HepG2 (cell line): ENCODE data around the gene ZNF484. TPM values are rescaled to one million over a fixed set of nuclear protein-coding genes. Genes with fewer than 3 reads are reported as not detected.

Source experiments
- EED ChIP-seq: sonication (generic); formaldehyde crosslinking; IDR thresholded peaks from 2 replicates; pipeline ENCODE4 v1.5.0; 2020; ENCODE audit warnings: mild to moderate bottlenecking, missing genetic modification reagents
- HOXD1 ChIP-seq: sonication (generic); formaldehyde crosslinking; IDR thresholded peaks from 2 replicates; pipeline ENCODE4 v1.5.0; 2020; ENCODE audit warnings: missing genetic modification reagents
- PCBP2 ChIP-seq: fragments of 200-400 bp; formaldehyde crosslinking; optimal IDR thresholded peaks from 2 replicates; pipeline ENCODE3; 2018; ENCODE audit warnings: low read length, low read depth; ENCODE audit not compliant: poor library complexity, severe bottlenecking
- ZFP36L2 ChIP-seq: sonication (generic); formaldehyde crosslinking; IDR thresholded peaks from 2 replicates; pipeline ENCODE4 v1.4.0; 2020; ENCODE audit warnings: missing genetic modification reagents
- ZKSCAN5 ChIP-seq: sonication (generic); formaldehyde crosslinking; IDR thresholded peaks from 2 replicates; pipeline ENCODE4 v1.5.1; 2020; ENCODE audit warnings: mild to moderate bottlenecking, missing genetic modification reagents
- ZNF382 ChIP-seq: sonication (generic); formaldehyde crosslinking; IDR thresholded peaks from 2 replicates; pipeline ENCODE4 v1.5.0; 2020; ENCODE audit warnings: missing genetic modification reagents, mild to moderate bottlenecking, borderline replicate concordance
- ZNF510 ChIP-seq: sonication (generic); formaldehyde crosslinking; IDR thresholded peaks from 2 replicates; pipeline ENCODE4 v1.4.0; 2020; ENCODE audit warnings: low read depth, mild to moderate bottlenecking, missing genetic modification reagents
- ZNF550 ChIP-seq: sonication (generic); formaldehyde crosslinking; IDR thresholded peaks from 2 replicates; pipeline ENCODE4 v1.4.0; 2020; ENCODE audit warnings: mild to moderate bottlenecking, missing genetic modification reagents, borderline replicate concordance
- polyA plus RNA-seq, 8 experiments: library from polyadenylated mRNA; depleted of rRNA in 3 of 8; stranded (reverse) in 7 of 8; unstranded in 1 of 8; fragments of >200 nt; fragmentation: Illumina TruSeq in 4 of 8; extraction: Trizol in 4 of 8; gene quantifications; 2 replicates each; pipeline versions ENCODE4 v1.2.1 to v1.2.3, GENCODE V29; 2011 to 2016; ENCODE audit warnings: low read depth in 4 of 8, missing spikeins in 1 of 8, mixed read lengths in 1 of 8; ENCODE audit not compliant: insufficient read depth in 1 of 8
- total RNA-seq, 5 experiments: library from RNA; depleted of rRNA; stranded (reverse); fragments of >200 nt; fragmentation: Illumina TruSeq; extraction: Trizol; gene quantifications; 2 replicates each; pipeline ENCODE4 v1.2.3, GENCODE V29; 2016; ENCODE audit warnings: low read depth in 1 of 5
- TF ChIP-seq, protein P1 (sequence below): sonication (generic); formaldehyde crosslinking; IDR thresholded peaks from 2 replicates; pipeline ENCODE4 v1.8.1; 2023; ENCODE audit warnings: mild to moderate bottlenecking, inconsistent platforms, moderate library complexity, missing genetic modification reagents, borderline replicate concordance
- TF ChIP-seq, protein P2 (sequence below): sonication (generic); formaldehyde crosslinking; IDR thresholded peaks from 2 replicates; pipeline ENCODE4 v1.5.0; 2020; ENCODE audit warnings: mild to moderate bottlenecking, missing genetic modification reagents, moderate library complexity
- TF ChIP-seq, protein P3 (sequence below): IDR thresholded peaks from 2 replicates; pipeline ENCODE4 v1.6.1; 2016; ENCODE audit warnings: mild to moderate bottlenecking, missing biosample characterization, missing genetic modification reagents
- TF ChIP-seq, protein P4 (sequence below): sonication (generic); formaldehyde crosslinking; IDR thresholded peaks from 2 replicates; pipeline ENCODE4 v1.5.1; 2020; ENCODE audit warnings: missing genetic modification reagents, mild to moderate bottlenecking, borderline replicate concordance
- TF ChIP-seq, protein P5 (sequence below), 2 experiments: sonication (generic) in 1 of 2; formaldehyde crosslinking in 1 of 2; IDR thresholded peaks; 2 replicates each; pipeline versions ENCODE4 v1.6.1 to v1.9.0; 2014 to 2022; ENCODE audit warnings: antibody characterized with exemption in 1 of 2, borderline replicate concordance in 1 of 2, inconsistent platforms in 1 of 2, low read depth in 1 of 2, missing genetic modification reagents in 1 of 2
- TF ChIP-seq, protein P6 (sequence below): sonication (generic); formaldehyde crosslinking; conservative IDR thresholded peaks from 2 replicates; pipeline ENCODE4 v1.8.0; 2022; ENCODE audit warnings: low read depth, missing genetic modification reagents

Gene ZNF484
- total and polyA plus RNA-seq, 2 of the 13 experiments (the other 11 are each of a cell fraction or from before 2014, with no cell fraction given) = 0.96 to 7.2 TPM

DNA sequence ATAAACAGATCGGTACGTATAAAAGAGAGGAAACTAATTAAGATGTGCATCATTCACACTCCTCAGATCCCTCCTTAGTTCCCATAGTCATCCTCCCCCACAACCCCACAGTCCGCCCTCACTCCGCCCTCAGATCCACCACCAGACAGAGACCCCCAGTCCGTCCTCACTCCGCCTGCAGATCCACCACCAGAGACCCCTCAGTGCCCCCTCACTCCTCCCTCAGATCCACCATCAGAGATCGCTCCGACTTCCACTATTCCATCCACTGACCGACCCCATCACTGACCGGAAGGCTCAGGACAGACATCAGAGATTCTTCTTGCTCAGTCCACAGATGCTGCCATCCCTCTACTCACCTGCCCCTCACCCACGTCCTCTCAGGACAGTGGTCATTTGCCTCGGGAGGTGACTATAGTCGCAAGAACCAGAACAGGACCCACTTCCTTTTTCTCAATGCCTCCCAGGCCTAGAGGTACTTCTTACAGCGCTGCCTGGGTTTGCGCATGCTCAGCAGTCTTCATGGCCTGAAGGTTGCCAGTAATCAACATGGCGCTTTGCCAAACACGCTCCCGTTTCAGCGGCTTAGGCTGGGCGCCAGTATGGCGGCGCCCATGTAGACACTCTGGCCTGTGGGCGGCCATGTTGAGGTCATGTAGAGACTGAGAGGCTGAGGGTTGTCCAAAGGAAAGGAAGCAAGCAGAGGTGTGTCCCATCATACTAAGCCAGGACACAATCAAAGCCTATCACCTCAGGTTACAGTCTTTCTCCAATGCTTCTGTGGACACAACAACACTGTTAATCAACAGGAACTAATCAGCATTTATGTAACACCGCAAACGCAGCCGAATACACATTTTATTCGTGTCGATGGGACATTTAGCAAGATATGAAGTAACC is at the start of gene ZNF484 (continued):
- TF ChIP-seq, protein P1, sequence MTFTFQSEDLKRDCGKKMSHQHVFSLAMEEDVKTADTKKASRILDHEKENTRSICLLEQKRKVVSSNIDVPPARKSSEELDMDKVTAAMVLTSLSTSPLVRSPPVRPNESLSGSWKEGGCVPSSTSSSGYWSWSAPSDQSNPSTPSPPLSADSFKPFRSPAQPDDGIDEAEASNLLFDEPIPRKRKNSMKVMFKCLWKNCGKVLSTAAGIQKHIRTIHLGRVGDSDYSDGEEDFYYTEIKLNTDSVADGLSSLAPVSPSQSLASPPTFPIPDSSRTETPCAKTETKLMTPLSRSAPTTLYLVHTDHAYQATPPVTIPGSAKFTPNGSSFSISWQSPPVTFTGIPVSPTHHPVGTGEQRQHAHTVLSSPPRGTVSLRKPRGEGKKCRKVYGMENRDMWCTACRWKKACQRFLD (CRISPR knock-in tag) = 0 out of 2 replicates have a peak, but pooled peaks have one; percentile 49
- TF ChIP-seq, protein P2, sequence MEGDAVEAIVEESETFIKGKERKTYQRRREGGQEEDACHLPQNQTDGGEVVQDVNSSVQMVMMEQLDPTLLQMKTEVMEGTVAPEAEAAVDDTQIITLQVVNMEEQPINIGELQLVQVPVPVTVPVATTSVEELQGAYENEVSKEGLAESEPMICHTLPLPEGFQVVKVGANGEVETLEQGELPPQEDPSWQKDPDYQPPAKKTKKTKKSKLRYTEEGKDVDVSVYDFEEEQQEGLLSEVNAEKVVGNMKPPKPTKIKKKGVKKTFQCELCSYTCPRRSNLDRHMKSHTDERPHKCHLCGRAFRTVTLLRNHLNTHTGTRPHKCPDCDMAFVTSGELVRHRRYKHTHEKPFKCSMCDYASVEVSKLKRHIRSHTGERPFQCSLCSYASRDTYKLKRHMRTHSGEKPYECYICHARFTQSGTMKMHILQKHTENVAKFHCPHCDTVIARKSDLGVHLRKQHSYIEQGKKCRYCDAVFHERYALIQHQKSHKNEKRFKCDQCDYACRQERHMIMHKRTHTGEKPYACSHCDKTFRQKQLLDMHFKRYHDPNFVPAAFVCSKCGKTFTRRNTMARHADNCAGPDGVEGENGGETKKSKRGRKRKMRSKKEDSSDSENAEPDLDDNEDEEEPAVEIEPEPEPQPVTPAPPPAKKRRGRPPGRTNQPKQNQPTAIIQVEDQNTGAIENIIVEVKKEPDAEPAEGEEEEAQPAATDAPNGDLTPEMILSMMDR (CRISPR knock-in tag) = no peak
- TF ChIP-seq, protein P3, sequence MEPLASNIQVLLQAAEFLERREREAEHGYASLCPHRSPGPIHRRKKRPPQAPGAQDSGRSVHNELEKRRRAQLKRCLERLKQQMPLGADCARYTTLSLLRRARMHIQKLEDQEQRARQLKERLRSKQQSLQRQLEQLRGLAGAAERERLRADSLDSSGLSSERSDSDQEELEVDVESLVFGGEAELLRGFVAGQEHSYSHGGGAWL = 0 out of 2 replicates have a peak, but pooled peaks have one; percentile 30
- TF ChIP-seq ZKSCAN5 (CRISPR knock-in tag) = no peak
- TF ChIP-seq, protein P4, sequence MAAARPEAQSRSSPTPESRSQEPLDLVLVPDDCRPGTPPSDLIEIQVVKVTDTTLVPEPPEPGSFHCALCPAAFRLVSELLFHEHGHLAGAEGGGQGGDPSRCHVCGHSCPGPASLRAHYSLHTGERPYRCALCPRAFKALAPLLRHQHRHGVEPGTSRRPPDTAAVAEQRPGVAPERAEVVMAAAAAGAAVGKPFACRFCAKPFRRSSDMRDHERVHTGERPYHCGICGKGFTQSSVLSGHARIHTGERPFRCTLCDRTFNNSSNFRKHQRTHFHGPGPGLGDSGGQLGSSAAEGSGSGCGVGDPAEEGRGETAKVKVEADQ (CRISPR knock-in tag) = no peak
- TF ChIP-seq PCBP2 = no peak
- no peak for TF ChIP-seq ZFP36L2 (CRISPR knock-in tag)
- TF ChIP-seq, protein P5, sequence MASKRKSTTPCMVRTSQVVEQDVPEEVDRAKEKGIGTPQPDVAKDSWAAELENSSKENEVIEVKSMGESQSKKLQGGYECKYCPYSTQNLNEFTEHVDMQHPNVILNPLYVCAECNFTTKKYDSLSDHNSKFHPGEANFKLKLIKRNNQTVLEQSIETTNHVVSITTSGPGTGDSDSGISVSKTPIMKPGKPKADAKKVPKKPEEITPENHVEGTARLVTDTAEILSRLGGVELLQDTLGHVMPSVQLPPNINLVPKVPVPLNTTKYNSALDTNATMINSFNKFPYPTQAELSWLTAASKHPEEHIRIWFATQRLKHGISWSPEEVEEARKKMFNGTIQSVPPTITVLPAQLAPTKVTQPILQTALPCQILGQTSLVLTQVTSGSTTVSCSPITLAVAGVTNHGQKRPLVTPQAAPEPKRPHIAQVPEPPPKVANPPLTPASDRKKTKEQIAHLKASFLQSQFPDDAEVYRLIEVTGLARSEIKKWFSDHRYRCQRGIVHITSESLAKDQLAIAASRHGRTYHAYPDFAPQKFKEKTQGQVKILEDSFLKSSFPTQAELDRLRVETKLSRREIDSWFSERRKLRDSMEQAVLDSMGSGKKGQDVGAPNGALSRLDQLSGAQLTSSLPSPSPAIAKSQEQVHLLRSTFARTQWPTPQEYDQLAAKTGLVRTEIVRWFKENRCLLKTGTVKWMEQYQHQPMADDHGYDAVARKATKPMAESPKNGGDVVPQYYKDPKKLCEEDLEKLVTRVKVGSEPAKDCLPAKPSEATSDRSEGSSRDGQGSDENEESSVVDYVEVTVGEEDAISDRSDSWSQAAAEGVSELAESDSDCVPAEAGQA (IDR thresholded peaks at IDR 0.05; ENCODE audit: low read depth) = peak; percentile 90
- TF ChIP-seq, protein P5 (CRISPR knock-in tag; IDR thresholded peaks at IDR 0.05; ENCODE audit: borderline replicate concordance) = no peak
- no peak for TF ChIP-seq ZNF550 (CRISPR knock-in tag)
- TF ChIP-seq HOXD1 = no peak
- TF ChIP-seq ZNF382 (CRISPR knock-in tag) = no peak
- no peak for TF ChIP-seq EED (CRISPR knock-in tag)
- TF ChIP-seq, protein P6, sequence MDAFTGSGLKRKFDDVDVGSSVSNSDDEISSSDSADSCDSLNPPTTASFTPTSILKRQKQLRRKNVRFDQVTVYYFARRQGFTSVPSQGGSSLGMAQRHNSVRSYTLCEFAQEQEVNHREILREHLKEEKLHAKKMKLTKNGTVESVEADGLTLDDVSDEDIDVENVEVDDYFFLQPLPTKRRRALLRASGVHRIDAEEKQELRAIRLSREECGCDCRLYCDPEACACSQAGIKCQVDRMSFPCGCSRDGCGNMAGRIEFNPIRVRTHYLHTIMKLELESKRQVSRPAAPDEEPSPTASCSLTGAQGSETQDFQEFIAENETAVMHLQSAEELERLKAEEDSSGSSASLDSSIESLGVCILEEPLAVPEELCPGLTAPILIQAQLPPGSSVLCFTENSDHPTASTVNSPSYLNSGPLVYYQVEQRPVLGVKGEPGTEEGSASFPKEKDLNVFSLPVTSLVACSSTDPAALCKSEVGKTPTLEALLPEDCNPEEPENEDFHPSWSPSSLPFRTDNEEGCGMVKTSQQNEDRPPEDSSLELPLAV (CRISPR knock-in tag) = no peak
- TF ChIP-seq ZNF510 (CRISPR knock-in tag) = no peak
